IMR-90 (cell line): ENCODE measurements around the gene ARHGAP24. TPM values are rescaled to one million over a fixed set of nuclear protein-coding genes. Genes with fewer than 3 reads are reported as not detected.

ENCODE experiments used
- ATAC-seq: fragments of 200-7000 bp; cut with Tn5 transposase; 2 replicates; pipeline ENCODE4 v1.9.1; 2020; ENCODE audit warnings: low read depth, mild to moderate bottlenecking, moderate library complexity
- BruUV-seq: library from RNA; stranded (reverse); fragments of 400-500 nt; replicated peaks from 2 replicates; lab custom pipeline; 2021; lab: Mats Ljungman, UMichigan
- CTCF ChIA-PET: fragments of 300-600 bp; formaldehyde crosslinking; extraction: SDS; loops from one replicate; lab custom pipeline; 2021; ENCODE audit warnings: antibody characterized with exemption; lab: Yijun Ruan, JAX
- POLR2A ChIA-PET: fragments of 300-600 bp; sonication (Branson Sonifier 250); formaldehyde crosslinking; loops from one replicate; lab custom pipeline; 2022; ENCODE audit warnings: antibody characterized with exemption; ENCODE audit not compliant: unreplicated experiment; lab: Charles Lee
- DNase-seq: peaks from one replicate; pipeline ENCODE4 v3.0.0; 2013
- H2AFZ ChIP-seq: replicated peaks from 2 replicates; pipeline ENCODE3; 2013; ENCODE audit warnings: low read length, mild to moderate bottlenecking; ENCODE audit not compliant: poor library complexity
- H2AK5ac ChIP-seq: 2 replicates; pipeline ENCODE4 v1.6.1; 2013; ENCODE audit warnings: low read depth, low read length, inconsistent platforms
- H2AK9ac ChIP-seq: replicated peaks from 2 replicates; pipeline ENCODE3; 2013; ENCODE audit warnings: mild to moderate bottlenecking, low read depth, low read length, moderate library complexity; ENCODE audit not compliant: poor library complexity
- H2BK120ac ChIP-seq: 2 replicates; pipeline ENCODE4 v1.6.1; 2013; ENCODE audit warnings: low read depth, low read length, inconsistent platforms
- H2BK15ac ChIP-seq: 3 replicates; pipeline ENCODE4 v1.6.1; 2013; ENCODE audit warnings: low read depth, low read length, inconsistent platforms
- H2BK20ac ChIP-seq: 2 replicates; pipeline ENCODE4 v1.6.1; 2013; ENCODE audit warnings: low read depth, mild to moderate bottlenecking, inconsistent platforms, low read length, moderate library complexity
- H2BK5ac ChIP-seq: 2 replicates; pipeline ENCODE4 v1.6.1; 2013; ENCODE audit warnings: mild to moderate bottlenecking, low read depth, low read length, inconsistent platforms; ENCODE audit not compliant: poor library complexity, severe bottlenecking
- H3K14ac ChIP-seq: replicated peaks from 2 replicates; pipeline ENCODE4 v1.6.1; 2013; ENCODE audit warnings: low read depth, low read length, inconsistent platforms
- H3K18ac ChIP-seq: 2 replicates; pipeline ENCODE4 v1.6.1; 2013; ENCODE audit warnings: low read depth, low read length, control low read depth
- H3K23ac ChIP-seq: 2 replicates; pipeline ENCODE4 v1.6.1; 2013; ENCODE audit warnings: low read depth, low read length, inconsistent platforms
- H3K27ac ChIP-seq: 2 replicates; pipeline ENCODE4 v1.5.1; 2013; ENCODE audit warnings: mild to moderate bottlenecking, control low read depth, low read length; ENCODE audit not compliant: insufficient read depth
- H3K27me3 ChIP-seq: 2 replicates; pipeline ENCODE4 v1.6.1; 2013; ENCODE audit warnings: low read length; ENCODE audit not compliant: control insufficient read depth, insufficient read depth
- H3K36me3 ChIP-seq: 2 replicates; pipeline ENCODE4 v1.6.1; 2013; ENCODE audit warnings: low read length, mixed read lengths; ENCODE audit not compliant: control insufficient read depth, insufficient read depth
- H3K4ac ChIP-seq: 2 replicates; pipeline ENCODE4 v1.6.1; 2013; ENCODE audit warnings: low read depth, low read length, inconsistent platforms
- H3K4me1 ChIP-seq: 2 replicates; pipeline ENCODE4 v1.6.1; 2013; ENCODE audit warnings: low read length, mixed read lengths; ENCODE audit not compliant: control insufficient read depth, insufficient read depth
- H3K4me2 ChIP-seq: 2 replicates; pipeline ENCODE4 v1.6.1; 2013; ENCODE audit warnings: low read depth, mild to moderate bottlenecking, control low read depth, low read length, moderate library complexity
- H3K4me3 ChIP-seq: 2 replicates; pipeline ENCODE4 v1.5.1; 2013; ENCODE audit warnings: low read depth, mild to moderate bottlenecking, control low read depth, low read length, moderate library complexity; ENCODE audit not compliant: insufficient read depth
- H3K56ac ChIP-seq: 2 replicates; pipeline ENCODE4 v1.6.1; 2013; ENCODE audit warnings: low read length, inconsistent platforms; ENCODE audit not compliant: insufficient read depth; ENCODE audit errors: extremely low read depth
- H3K79me1 ChIP-seq, 2 experiments: 2 replicates each; pipeline ENCODE4 v1.6.1; 2013; ENCODE audit warnings: low read length in 2 of 2, inconsistent platforms in 1 of 2, low read depth in 1 of 2
- H3K9ac ChIP-seq: 2 replicates; pipeline ENCODE4 v1.6.1; 2013; ENCODE audit warnings: low read depth, low read length, control low read depth
- H3K9me1 ChIP-seq: 2 replicates; pipeline ENCODE4 v1.6.1; 2013; ENCODE audit warnings: low read length, inconsistent platforms; ENCODE audit not compliant: insufficient read depth
- H3K9me3 ChIP-seq: 2 replicates; pipeline ENCODE4 v1.6.1; 2013; ENCODE audit warnings: low read length; ENCODE audit not compliant: control insufficient read depth, insufficient read depth
- H4K20me1 ChIP-seq: 2 replicates; pipeline ENCODE4 v1.6.1; 2013; ENCODE audit warnings: low read length, inconsistent platforms; ENCODE audit not compliant: insufficient read depth
- H4K5ac ChIP-seq: 2 replicates; pipeline ENCODE4 v1.6.1; 2013; ENCODE audit warnings: mild to moderate bottlenecking, low read depth, low read length, control low read depth
- H4K8ac ChIP-seq, 2 experiments: 2 replicates each; pipeline ENCODE4 v1.6.1; 2013; ENCODE audit warnings: low read depth in 2 of 2, low read length in 2 of 2, control low read depth in 1 of 2, inconsistent platforms in 1 of 2
- H4K91ac ChIP-seq: 2 replicates; pipeline ENCODE4 v1.6.1; 2013; ENCODE audit warnings: low read depth, low read length, inconsistent platforms; ENCODE audit not compliant: insufficient read depth
- BHLHE40 ChIP-seq: fragments of 150-350 bp; IDR thresholded peaks from 2 replicates; pipeline ENCODE4 v1.6.1; 2016; ENCODE audit warnings: mild to moderate bottlenecking, low read depth, low read length
- CEBPB ChIP-seq: IDR thresholded peaks from 2 replicates; pipeline ENCODE4 v1.6.1; 2012; ENCODE audit warnings: low read depth, low read length, improper control_type of control experiment
- CHD1 ChIP-seq: IDR thresholded peaks from 2 replicates; pipeline ENCODE4 v1.6.1; 2012; ENCODE audit warnings: low read depth, low read length, improper control_type of control experiment
- FOS ChIP-seq: fragments of 150-350 bp; IDR thresholded peaks from 2 replicates; pipeline ENCODE4 v1.6.1; 2016; ENCODE audit warnings: low read depth, low read length
- MAZ ChIP-seq: IDR thresholded peaks from 2 replicates; pipeline ENCODE4 v1.6.1; 2012; ENCODE audit warnings: low read depth, mild to moderate bottlenecking, low read length, improper control_type of control experiment, moderate library complexity, borderline replicate concordance
- MXI1 ChIP-seq: IDR thresholded peaks from 2 replicates; pipeline ENCODE4 v1.6.1; 2012; ENCODE audit warnings: low read depth, mild to moderate bottlenecking, low read length, moderate library complexity, borderline replicate concordance
- NFE2L2 ChIP-seq: fragments of 150-350 bp; IDR thresholded peaks from 2 replicates; pipeline ENCODE4 v1.6.1; 2016; ENCODE audit warnings: low read depth, mild to moderate bottlenecking, low read length
- POLR2A ChIP-seq: IDR thresholded peaks from 2 replicates; pipeline ENCODE4 v1.6.1; 2012; ENCODE audit warnings: mild to moderate bottlenecking, low read depth, low read length
- RAD21 ChIP-seq: IDR thresholded peaks from 2 replicates; pipeline ENCODE4 v1.6.1; 2012; ENCODE audit warnings: low read length, improper control_type of control experiment
- RCOR1 ChIP-seq: IDR thresholded peaks from 2 replicates; pipeline ENCODE4 v1.6.1; 2012; ENCODE audit warnings: mild to moderate bottlenecking, low read length, improper control_type of control experiment; ENCODE audit not compliant: insufficient replicate concordance
- SMC3 ChIP-seq: fragments of 150-350 bp; IDR thresholded peaks from 2 replicates; pipeline ENCODE4 v1.6.1; 2016; ENCODE audit warnings: low read depth, mild to moderate bottlenecking, antibody characterized with exemption, low read length, moderate library complexity
- WGBS, 2 experiments: methylation state at CpG; one replicate each; pipeline versions ENCODE4 v1.1.5 to v1.1.7; 2013; ENCODE audit warnings: missing lambda C conversion rate in 2 of 2; ENCODE audit not compliant: insufficient read length in 1 of 2; ENCODE audit errors: extremely low coverage in 2 of 2; 5-methylcytosine and 5-hydroxymethylcytosine counted together
- dilution Hi-C: fragments of 300-500 bp; cut with HindIII; formaldehyde crosslinking; loops from one replicate; pipeline ENCODE4 v1.14.3; 2018; ENCODE audit warnings: low sequenced_read_pairs; ENCODE audit not compliant: unreplicated experiment
- in situ Hi-C: fragments of 300-500 bp; cut with MboI; formaldehyde crosslinking; loops from 3 replicates; pipeline ENCODE4 v1.14.3; 2019; ENCODE audit warnings: low sequenced_read_pairs, inconsistent platforms, mixed read lengths
- intact Hi-C: fragments of 100-400 bp; cut with micrococcal nuclease; formaldehyde crosslinking; loops from 2 replicates; pipeline ENCODE4 v1.10.0; 2022
- polyA plus RNA-seq, 3 experiments: library from polyadenylated mRNA; depleted of rRNA; stranded (reverse); fragments of >200 nt; gene quantifications; 2 replicates each; pipeline ENCODE4 v1.2.3, GENCODE V29; 2012; ENCODE audit warnings: low replicate concordance in 1 of 3
- total RNA-seq: library from RNA; depleted of rRNA; stranded (reverse); fragments of >200 nt; gene quantifications from 2 replicates; pipeline ENCODE4 v1.2.3, GENCODE V29; 2012
- TF ChIP-seq, protein P1 (sequence below): fragments of 150-350 bp; IDR thresholded peaks from 2 replicates; pipeline ENCODE4 v1.6.1; 2016; ENCODE audit warnings: low read depth, mild to moderate bottlenecking, low read length, moderate library complexity, borderline replicate concordance
- TF ChIP-seq, protein P2 (sequence below): fragments of 150-350 bp; IDR thresholded peaks from 2 replicates; pipeline ENCODE4 v1.6.1; 2017; ENCODE audit warnings: mild to moderate bottlenecking, antibody characterized with exemption, low read length, low read depth
- TF ChIP-seq, protein P3 (sequence below): conservative IDR thresholded peaks from 2 replicates; pipeline ENCODE4 v1.5.1; 2012; ENCODE audit warnings: mild to moderate bottlenecking, low read depth, low read length, improper control_type of control experiment

Gene ARHGAP24
- total and polyA plus RNA-seq, 2 of the 4 experiments (the other 2 are of a cell fraction): 11.9 to 24.0 TPM

DNA sequence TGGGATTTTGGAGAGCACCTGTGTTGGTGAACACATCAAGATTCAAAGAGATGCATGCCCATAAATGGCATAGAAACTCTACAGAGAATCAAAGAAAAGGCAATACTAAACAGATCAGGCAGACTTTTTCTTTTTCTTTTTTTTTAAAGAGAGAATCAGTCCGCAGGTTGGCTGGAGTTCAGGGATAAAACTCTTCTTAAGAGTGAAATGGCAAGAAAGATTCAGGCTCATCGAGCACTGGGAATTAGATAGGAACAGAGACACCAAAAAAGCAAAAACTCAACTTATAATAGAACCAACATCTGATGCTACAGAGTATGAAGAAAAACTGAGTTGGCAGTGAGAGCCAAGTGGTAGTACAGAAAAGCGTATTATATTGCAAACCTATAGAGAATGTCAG lies 314.3 kb downstream of the ARHGAP24 start:
- TF ChIP-seq CHD1: no peak
- TF ChIP-seq POLR2A: no peak
- TF ChIP-seq CEBPB: no peak
- no peak for TF ChIP-seq MXI1
- TF ChIP-seq, protein P1, sequence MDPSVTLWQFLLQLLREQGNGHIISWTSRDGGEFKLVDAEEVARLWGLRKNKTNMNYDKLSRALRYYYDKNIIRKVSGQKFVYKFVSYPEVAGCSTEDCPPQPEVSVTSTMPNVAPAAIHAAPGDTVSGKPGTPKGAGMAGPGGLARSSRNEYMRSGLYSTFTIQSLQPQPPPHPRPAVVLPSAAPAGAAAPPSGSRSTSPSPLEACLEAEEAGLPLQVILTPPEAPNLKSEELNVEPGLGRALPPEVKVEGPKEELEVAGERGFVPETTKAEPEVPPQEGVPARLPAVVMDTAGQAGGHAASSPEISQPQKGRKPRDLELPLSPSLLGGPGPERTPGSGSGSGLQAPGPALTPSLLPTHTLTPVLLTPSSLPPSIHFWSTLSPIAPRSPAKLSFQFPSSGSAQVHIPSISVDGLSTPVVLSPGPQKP: no peak
- TF ChIP-seq, protein P2, sequence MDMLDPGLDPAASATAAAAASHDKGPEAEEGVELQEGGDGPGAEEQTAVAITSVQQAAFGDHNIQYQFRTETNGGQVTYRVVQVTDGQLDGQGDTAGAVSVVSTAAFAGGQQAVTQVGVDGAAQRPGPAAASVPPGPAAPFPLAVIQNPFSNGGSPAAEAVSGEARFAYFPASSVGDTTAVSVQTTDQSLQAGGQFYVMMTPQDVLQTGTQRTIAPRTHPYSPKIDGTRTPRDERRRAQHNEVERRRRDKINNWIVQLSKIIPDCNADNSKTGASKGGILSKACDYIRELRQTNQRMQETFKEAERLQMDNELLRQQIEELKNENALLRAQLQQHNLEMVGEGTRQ: no peak
- no peak for TF ChIP-seq FOS
- TF ChIP-seq BHLHE40: no peak
- TF ChIP-seq, protein P3, sequence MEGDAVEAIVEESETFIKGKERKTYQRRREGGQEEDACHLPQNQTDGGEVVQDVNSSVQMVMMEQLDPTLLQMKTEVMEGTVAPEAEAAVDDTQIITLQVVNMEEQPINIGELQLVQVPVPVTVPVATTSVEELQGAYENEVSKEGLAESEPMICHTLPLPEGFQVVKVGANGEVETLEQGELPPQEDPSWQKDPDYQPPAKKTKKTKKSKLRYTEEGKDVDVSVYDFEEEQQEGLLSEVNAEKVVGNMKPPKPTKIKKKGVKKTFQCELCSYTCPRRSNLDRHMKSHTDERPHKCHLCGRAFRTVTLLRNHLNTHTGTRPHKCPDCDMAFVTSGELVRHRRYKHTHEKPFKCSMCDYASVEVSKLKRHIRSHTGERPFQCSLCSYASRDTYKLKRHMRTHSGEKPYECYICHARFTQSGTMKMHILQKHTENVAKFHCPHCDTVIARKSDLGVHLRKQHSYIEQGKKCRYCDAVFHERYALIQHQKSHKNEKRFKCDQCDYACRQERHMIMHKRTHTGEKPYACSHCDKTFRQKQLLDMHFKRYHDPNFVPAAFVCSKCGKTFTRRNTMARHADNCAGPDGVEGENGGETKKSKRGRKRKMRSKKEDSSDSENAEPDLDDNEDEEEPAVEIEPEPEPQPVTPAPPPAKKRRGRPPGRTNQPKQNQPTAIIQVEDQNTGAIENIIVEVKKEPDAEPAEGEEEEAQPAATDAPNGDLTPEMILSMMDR: no peak
- no peak for TF ChIP-seq SMC3
- TF ChIP-seq NFE2L2: no peak
- TF ChIP-seq RCOR1: no peak
- no peak for TF ChIP-seq RAD21
- TF ChIP-seq MAZ: no peak
- Histone ChIP-seq H2AK5ac (peak overlapping the region; percentile 37; the same call in 1 of the 2 replicates), H2AK9ac (no peak overlapping the region), H3K4me3 (no peak overlapping the region), H3K36me3 (no peaks in the 10 kb centered on the region), H4K5ac (peak overlapping the region; percentile 41; the same call in 1 of the 2 replicates), H3K27me3 (no peaks in the 10 kb centered on the region), H4K20me1 (no peaks in the 10 kb centered on the region), H3K56ac (no peak overlapping the region), H3K18ac (peak overlapping the region; percentile 6; the same call in 1 of the 2 replicates), H3K79me1 (peaks cover 32 to 55% of the 10 kb centered on the region in 2 experiments), H3K9me1 (peaks cover 11% of the 10 kb centered on the region), H2BK5ac (no peak overlapping the region), H2BK20ac (peak overlapping the region; percentile 39; the same call in 1 of the 2 replicates), H3K27ac (no peak overlapping the region), H3K23ac (0 out of 2 replicates have a peak overlapping the region, but pooled peaks have one; percentile 9), H3K4me1 (peaks cover 21% of the 10 kb centered on the region), H3K9me3 (no peaks in the 10 kb centered on the region), H4K91ac (no peak overlapping the region), H2AFZ (no peak overlapping the region), H4K8ac (no peak overlapping the region), H3K14ac (0 out of 2 replicates have a peak overlapping the region, but pooled peaks have one; percentile 30), H2BK120ac (0 out of 2 replicates have a peak overlapping the region, but pooled peaks have one; percentile 53), H3K9ac (no peak overlapping the region), H3K4me2 (peak overlapping the region; percentile 9; the same call in 1 of the 2 replicates), H2BK15ac (peak overlapping the region; percentile 56; the same call in 1 of the 3 replicates), H3K4ac (no peak overlapping the region)
- WGBS, 2 experiments: no CpG with 5 or more reads among the region's 3 CpGs
- no TSS peak for BruUV-seq
- in situ Hi-C loops: no loop called here
- ATAC-seq (no peak), DNase-seq (no peak)
- intact Hi-C loops: no loop called here
- dilution Hi-C loops: no loop called here
- ChIA-PET CTCF (interaction anchor here (2.4 kb wide), 1 partner anchor 8 kb away, joined by 25 read pairs; no protein-coding TSS in a partner anchor), POLR2A (no interaction called here)
